HG03558 (cell line): Measurements from ENCODE around the gene SPACDR.

ENCODE experiments used
- ATAC-seq: cut with Tn5 transposase; IDR thresholded peaks from one replicate; pipeline ENCODE4 v1.9.1; 2021; ENCODE audit warnings: moderate number of reproducible peaks; ENCODE audit not compliant: unreplicated experiment; ENCODE audit errors: extremely low read depth

SPACDR gene

DNA sequence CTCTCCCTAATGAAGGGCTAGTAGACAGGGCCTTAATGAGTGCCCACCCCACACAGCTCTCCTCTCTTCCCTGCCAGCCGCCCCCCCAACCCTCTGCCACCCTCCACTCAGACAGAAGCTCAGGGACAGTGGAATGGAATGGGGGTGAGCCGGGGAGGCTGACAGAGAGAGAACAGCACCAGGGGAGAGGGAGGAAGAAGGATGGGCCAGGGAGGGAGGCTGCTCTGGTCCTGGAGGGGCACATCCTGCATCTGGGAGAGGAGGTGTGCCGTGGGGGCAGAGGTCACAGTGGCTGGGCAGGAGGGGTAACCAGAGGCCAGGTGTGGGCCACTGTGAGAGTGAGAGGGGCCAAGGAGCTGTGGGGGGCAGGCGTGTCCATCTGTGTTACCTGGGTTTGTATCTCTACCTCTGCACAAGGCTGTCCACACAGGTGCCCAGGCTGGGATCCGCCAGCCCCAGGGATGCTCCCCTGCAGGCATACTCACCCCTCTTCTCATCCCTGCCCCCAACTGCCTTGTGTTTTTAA lies 22.1 kb upstream of the SPACDR start:
- ATAC-seq, result no peak

DNA sequence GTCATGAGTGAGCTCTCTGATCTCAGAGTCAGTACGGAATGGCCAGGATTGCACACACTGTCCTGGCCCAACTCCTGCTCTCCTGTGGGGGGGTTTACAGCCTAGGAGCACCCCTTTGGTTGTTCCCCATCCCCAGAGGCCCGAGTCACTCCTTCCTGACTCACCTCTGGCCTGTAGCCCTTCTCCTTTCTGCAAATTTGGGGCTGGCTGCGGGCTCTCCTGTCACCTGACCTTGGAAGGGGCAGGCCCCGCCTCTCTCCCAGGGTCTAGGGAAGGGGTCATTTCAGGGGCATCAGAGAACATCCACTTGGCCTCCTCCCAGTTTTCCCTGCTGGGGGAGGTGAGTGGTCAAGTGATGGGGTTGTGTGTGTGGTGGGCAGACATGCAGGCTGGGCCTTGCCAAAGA lies 21.4 kb upstream of the SPACDR start:
- ATAC-seq, result no peak

DNA sequence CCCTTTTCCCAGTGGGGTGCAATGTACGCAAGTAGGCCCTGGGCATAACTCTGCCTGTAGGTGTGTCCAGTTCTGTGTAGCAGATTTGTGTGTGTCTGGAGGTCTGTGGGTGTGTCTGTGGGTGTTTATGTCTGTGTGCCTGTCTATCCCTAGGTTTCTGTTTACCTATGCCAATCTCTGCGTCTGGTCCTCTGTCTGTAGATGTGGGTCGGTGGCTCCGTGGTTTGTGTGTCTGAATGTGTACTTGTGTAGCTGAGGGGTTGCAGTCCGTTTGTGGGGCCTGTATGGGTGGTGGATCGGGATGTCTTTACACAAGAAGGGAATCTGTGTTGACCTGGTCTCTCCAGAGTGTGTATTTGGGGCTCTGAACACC lies 20.6 kb upstream of the SPACDR start:
- ATAC-seq, result no peak

DNA sequence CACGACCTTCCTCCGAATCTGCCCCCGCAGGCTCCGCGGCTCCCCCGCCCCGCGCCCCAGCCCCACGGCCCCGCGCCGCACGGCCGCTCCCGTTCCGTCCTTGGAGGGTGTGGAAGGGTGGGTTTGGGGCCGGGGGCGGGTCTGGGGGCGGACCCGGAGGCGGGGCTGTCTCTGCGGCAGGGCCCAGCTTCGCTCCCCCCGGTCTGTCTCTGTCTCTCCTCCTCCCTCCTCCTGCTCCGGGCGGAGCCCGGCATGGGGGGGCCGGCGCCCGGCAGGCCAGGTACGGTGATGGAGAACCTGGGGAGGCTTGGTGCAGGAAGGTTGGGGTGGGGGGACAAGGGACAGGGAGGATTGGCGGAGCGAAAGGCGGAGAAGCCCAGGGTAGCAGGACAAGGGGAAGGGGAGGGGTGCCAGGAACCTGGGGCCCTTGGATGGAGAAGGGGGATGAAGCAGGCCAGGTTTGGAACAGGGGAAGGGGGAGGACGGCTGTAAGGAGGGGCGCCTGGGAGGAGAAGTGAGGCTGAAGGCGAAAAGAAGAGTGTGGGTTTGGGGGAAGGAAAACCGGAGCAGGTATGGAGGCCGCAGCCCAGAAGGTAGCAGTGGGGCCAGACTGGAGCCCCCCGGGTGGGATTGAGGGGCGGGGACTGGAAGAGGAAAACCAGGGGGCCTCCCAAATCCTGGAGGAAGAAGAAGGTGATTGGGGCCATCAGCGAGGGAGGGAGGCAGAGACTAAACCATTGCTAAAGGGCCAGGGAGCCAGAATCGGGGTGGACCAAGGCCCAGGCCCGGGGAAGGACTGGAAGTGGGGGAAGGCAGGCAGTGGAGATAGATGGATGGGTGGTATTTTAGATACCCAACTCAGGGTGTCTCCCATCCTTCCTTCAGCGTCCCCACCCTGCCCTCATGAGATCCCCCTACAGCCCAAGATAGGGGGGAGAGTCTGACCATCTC lies 19.9 kb upstream of the SPACDR start, which contains the start of gene NYAP1:
NYAP1 (plus strand) TSS at position 206 of the 951 bp plus-strand sequence. CDS start 1,385 bp downstream, outside the sequence.
- ATAC-seq, result peak; percentile 4

DNA sequence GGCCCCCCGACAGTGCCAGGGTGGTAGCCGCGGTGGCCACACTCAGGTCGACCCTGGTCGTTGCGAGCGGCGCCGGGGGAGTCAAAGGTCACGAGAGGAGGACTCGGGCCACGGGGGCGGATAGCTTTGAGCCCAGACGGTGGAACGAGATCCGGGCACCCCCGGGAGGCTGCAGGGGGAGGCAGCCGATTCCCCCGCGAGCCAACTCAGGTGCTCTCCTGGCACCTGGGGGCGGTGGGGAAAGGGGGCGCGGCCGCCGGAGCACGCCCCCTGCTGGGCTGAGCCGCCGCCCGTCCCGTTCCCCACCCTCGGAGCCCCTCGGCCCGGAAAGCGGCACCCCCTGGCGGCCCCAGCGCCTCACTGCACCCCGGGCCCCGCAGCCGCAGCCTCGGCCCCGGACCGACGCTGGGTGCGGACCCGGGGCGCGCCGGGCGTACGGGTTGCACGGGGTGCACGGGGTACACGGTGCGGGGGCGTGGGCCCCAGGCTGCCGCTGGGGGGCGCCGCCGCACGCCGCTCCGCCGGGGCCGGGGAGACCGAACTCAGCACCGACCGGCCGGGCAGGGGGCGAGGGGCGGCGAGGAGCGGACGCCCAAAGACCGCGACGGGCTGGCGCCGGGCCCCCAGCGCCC lies 19.1 kb upstream of the SPACDR start:
- ATAC-seq, result peak; percentile 41

DNA sequence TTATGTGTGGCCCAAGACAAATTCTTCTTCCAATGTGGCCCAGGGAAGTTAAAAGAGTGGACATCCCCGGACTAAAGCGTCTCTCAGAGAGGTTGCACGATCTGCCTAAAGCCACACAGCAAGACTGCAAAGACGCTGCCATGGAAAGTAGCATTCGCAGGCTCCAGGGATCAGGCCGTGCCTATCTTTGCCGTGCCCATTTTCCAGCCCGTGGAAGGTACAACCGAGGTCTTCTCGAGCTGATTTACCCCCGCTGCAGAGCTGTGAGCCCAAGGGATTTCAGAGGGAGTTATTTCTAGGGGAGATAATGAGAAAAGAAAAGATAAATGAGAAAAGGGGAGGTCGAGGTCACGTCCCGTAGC lies 18.6 kb upstream of the SPACDR start:
- no peak for ATAC-seq

DNA sequence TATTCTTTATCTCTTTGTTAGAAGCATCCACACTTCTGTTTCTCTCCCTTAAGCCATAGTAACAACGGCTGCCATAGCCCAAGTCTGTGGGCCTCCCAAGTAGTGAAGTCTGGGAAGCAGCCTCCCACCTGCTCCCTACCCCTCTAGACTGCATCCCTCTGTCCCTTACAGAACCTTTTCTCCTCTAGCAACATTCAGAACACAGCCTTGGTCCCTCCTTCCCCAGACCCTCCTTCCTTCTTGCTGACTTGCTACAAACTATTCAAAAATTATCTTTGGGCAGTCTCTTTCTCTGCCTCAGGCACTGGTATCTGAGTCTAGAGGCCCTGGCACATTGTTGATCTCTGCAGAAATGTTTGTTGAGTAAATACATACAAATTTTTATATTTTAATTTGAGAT lies 17.4 kb upstream of the SPACDR start:
- ATAC-seq, result no peak

DNA sequence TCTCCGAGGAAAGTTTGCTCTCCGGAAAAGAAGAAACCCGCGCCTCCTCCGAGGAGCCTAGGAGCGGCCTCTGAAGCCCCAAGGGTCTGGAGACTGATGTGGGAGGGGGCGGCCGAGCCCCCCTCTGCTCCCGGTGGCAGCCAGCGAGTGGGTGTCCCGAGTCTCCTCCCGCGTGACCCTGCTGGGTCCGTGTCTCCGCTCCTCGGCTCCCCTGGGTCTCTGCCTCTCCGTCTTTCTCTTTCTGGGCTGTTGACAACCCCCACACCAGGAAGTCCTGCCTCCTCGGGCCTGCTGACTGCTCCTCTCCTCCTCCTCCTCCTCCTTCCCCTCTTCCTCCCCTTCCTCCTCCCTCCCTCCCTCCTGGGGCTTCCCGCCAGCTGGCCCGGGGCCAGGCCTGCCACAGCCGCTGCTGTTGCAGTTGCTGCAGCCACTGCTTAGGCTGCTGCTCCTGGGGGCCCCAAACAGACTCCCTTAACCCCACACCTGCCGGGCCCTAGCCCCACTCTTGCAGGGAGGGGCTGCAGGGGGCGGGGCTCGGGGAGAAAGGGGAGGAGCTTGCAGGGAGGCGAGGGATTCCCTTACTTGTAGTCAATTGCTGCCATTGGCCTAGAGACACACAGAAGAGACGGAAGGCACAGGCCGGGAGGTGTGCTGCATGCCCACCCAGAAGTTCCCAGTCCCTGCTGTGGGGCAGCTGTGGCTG lies 15.0 kb upstream of the SPACDR start, which contains the start of gene TSC22D4:
TSC22D4 (minus strand) TSS at position 257 of the 703 bp plus-strand sequence. CDS start 1,176 bp downstream, outside the sequence.
- ATAC-seq, result no peak

DNA sequence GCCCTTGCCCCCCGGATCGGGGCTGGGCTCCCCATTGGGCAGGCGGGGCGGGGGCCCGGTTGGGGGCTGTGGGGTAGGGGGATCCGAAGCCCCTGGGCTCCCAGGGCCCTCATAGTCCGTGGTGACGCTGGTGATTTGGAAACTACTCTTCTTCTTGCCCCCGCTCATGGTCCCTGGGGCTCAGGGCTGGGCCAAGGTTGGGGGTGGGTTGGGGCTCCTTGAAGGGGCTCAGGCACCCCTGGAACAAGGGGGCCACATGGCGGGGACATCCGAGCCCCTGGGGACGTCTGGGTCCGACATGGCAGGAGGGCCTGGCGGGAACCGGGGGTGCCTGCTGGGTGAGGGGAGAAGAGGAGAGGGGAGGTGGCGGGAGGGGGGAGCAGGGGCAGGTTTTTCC lies 13.8 kb upstream of the SPACDR start:
- no peak for ATAC-seq

DNA sequence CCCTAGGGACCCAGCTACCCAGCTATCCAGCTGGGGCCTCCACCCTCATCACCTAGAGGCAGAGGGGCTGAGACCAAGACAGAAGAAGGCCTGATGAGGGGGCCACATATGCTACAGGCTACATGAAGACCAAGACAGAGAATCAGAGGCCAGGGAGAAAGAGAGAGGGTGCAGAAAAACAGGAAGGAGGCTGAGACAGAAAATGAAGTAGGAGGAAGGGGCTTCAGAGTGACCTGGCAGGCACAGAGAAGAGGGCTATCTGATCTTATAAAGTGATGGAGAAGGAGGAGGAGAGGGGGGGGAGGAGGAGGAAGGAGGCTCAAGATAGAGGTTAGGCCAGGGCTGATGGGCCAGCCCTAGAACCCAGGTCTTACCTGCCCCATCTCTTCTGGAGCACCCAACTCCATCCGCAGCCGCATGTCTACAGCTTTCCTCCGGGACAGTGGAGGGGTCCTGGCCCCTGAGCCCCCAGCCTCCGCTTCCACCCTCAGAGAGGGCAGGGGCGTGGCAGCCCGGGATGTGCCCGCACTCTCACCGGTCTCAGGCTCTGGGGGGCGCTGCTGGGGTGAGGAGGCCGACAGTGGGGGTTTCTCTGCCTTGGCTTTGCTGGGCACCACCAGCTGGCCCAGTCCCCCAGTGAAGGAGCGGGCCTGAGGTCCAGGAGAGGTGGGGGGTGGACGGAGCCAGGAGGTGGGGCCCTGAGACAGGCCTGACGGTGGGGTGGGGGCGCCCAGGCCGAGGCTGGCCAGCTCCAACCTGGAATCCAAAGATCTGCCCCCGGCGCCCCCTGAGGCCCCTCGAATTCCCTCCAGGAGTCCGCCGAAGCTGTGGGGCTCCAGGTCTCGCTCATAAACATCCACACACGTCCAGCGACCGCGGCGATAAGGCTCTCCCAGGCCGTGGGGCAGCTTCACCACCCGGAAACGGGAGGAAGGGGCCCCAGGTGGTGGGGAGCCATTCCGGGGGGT lies 13.1 kb upstream of the SPACDR start:
- ATAC-seq, result no peak

DNA sequence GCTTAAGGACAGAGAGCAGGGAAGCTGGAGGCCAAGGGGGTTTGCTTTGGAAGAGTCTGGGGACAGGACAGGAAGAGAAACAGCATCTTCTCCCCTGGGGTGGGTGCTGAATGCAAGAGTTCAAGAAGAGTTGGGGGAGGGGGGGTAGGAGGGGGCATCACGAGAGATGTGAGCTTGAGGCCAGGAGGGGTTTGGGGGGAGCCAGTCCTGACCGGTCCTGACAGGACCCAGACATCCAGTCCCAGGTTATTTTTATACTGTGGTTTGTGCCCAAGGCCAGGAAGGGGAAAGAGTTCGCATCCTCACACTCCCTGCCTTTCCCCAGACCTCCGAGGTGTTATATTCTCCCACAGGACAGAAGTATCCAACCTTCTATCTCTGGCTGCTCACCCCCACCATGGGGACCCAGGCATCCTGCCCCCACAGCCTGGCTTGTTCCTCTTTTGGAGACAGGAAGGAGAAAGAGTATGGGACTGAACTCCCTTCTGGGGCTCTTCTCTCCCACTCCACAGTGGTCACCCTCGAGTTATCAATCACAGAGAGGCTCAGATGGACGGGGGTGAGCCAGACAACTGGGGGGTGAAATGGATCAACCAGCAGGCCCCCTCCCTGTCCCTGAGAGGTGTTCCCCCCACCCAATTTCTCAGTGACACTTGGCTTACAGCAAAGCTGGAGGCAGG lies 12.2 kb upstream of the SPACDR start:
- no peak for ATAC-seq

DNA sequence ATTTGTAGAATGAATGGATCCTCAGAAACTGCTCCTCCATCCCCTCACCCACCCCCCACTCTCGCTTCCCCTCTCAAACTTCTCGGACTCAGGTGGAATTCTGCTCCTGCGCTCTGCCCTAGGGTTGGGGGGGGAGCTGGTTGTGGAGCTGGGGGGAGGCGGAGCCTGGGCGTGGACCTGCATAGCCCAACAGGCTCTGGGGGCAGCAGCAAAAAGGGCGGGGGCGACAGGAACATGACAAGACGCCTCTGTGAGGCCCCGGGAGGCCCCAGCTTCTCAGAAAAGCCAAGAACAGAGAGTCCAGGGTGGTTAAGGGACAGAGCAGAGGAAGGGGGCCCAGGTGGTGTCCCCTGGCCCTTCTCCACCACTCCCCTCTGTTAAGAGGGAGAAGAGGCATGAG lies 11.5 kb upstream of the SPACDR start:
- no peak for ATAC-seq

DNA sequence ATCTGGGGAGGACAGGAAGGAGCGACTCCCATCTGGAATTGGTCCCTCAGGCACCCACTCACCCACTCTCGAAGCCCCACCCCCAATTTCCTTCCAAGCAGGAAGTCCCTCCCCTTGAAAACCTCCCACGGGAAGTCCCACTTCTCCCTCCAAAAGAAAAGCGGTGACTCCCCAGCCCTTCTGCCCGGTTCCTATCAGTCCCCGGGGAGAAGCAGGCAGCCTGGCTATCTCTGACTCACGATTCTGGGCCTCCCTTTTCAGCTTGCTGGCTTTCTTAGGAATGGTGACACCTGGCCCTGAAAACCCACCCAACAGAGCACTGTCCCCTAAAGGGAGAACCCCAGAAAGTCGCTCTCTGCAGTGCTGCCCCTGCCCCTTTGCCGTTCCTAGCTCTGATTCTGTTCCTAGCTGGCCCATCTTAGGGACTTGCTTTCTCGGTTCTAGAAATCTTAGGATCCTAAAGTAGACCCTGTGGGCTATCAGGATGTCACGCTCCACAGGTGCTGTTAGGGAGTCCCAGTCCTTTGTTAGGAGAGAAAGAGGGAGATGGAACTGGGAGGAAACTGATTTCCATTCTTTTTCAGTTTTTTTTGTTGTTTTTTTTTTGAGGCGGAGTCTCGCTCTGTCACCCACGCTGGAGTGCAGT lies 8.9 kb upstream of the SPACDR start:
- ATAC-seq, result no peak

DNA sequence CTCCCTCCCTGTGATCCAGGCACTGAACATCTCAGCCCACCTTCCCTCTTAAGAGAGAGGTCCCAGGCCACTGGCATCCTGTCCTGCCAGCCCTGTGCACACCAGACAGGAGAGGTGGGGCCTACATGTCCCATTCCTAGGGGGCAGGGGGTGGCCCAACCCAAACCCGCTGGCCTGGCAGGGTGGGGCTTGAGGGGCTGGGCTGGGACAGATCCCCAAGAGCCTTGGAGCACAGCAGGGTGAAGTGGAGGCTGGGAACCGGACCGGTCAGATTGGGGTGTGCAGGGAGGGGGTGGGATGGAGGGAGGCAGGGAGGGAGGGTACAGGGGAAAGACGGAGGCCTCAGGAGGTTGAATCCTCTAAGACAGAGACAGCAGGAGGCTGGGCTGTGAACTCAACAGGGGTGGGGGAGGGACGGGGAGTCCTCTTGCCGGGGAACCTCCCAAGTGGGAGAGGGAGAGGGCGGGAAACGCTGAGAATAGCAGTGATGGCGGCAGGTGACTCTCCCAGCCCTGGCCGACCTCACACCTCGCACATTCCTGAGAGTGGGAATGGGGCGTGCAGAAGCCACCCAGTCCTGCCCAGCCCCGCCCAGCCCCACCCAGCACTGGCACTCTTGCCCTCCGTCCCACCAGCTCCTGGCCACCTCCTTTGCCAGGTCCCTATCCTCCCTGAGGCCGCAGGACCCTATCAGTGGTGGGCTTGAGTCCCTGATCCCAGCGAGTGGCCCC lies 8.2 kb upstream of the SPACDR start:
- ATAC-seq, result no peak

DNA sequence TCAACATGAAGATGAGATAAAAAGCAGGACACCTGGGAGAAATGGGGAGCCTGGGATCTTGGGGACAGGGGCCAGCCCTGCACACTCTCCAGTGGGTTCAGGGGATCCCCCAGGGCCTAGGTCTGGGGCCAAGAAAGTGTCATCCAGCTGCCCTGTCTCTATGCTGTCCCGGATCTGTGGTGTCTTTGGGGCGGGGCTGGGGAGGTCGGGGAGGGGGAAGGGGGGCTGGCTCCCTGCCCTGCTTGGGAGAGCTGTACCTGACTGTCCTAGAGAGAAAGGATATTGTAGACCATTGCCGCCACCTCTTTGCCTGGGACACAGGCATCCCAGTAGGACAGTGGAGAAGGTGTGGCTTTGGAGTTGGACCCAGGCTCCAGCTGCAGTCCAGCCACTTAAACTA lies 7.0 kb upstream of the SPACDR start:
- no peak for ATAC-seq

DNA sequence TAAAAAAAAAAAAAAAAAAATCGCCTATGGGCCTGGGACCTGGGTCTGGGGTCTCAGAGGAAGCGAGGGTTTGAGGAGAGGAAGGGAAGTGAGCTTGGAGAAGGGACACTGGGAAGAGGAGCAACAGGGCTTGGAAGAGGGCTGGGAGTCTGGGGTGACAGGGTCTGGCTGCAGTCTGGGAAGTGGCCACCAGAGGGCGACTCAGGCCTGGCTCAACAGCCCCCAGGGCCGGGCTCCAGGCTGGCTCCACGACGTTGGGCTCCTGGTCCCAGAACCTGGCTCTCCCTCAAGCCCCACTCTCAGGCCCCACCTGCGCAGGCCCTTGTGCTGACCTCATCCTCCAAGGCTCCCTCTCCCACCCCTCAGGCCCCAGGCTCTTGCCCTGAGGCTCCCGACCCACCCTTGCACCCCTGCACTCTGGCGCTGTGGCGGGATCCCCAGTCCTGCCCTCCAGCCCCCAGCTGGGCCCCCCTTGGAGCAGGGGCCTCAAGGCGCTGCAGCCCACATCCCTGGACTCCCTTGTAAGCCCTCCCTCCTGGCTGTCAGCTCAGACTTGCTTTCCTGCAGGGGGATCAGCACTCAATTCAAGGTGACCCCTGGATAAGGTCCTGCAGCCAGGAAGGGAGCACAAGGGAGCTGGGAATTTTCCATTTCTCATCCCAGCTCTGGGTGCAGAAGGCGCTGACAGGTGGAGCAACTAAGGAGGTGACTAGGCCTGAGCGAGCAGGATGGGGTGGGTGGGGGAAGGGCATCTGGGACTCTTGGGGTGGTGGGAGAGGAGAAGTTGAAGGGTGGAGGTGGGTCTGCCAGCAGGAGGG lies 5.4 kb upstream of the SPACDR start:
- no peak for ATAC-seq
